DMS79 treated with DMSO at 0.1 percent for 48 hours (cell line): ENCODE data around the gene EEA1.

Source experiments
- DNase-seq: peaks from one replicate; lab custom pipeline; 2025; lab: John Stamatoyannopoulos, UW

Gene EEA1

DNA sequence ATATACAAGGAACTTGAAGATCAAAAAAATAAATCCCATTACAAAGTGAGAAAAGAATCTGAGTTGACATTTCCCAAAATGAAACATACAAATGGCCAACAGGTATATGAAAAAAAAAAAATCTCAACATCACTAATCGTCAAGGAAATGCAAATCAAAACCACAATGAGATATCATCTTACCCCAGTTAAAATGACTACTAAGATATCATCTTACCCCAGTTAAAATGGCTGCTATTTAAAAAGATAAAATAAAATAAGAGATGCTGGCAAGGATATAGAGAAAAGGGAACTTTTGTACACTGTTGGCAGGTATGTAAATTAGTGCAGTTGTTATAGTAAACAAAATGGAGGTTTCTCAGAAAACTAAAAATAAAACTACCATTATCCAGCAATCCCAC, 181.9 kb downstream of the EEA1 start:
- DNase-seq = no peak

DNA sequence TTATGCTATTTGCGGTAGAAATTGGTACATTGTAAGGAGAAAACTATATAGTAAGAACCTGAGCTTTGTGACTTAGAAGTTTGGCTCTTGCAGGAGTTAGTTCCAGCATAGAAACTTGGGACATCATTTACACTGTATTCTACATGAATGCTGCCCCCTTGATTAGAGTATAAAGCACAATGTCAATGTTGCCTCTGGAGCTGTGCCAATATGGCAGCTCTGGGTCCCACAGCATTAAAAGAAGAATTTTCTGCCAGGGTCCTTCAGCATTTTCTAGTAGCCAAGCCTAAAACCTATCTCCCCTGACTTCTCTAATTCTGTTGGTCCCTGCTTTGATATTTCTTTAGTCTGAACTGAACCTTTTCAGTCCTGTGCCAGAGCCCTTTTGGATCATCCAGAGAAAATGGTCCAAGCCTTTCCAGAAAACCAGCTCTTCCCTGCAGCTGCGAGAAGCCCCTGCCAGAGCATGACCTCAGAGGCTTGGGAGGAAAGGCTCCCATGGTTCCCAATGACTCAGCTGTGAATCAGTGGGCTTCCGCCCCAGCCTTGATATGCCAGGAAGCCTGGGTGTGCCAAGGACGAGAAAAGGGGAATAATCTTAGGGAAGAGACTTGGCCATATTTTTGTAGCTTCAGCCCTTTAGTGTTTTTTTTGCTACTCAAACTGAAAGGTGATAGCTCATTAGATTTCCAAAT, 183.1 kb downstream of the EEA1 start:
- no peak for DNase-seq

DNA sequence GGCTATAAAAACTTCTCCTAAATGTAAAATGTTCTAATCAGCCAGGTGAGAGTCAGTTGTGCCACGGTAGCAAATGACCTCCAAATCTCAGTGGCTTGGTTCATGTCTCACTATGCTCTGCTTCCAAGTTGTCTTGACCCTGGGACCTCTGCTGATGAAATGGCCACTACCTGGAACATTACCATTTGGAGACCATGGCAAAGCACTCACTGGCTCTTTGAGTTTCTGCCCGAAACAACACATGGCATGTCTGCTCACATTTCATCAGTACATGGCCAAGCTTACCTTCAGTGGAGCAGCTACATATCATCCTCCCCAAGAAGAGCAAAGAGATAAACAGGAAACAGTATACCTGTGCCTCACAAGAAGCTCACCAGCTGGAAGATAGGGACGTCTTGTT, 186.1 kb downstream of the EEA1 start:
- DNase-seq = no peak

DNA sequence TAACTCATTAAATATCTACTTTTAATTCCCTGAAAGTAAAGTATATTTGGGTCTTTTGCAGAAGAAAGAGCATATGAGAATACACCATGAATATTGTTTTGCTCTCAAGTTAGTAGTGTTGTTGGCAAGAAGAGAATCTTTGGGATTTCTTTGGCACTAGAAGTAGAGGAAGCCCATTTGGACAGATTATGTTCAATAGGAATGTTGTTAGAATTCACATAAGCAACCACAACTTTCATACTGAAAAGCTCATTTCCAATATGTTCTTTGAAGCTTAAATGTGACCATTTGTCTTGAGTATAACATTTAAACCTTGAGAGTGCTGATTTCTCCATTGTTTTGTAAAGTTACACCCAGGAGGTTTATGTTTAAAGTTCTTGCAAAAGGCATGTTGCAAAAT, 188.7 kb downstream of the EEA1 start:
- no peak for DNase-seq

DNA sequence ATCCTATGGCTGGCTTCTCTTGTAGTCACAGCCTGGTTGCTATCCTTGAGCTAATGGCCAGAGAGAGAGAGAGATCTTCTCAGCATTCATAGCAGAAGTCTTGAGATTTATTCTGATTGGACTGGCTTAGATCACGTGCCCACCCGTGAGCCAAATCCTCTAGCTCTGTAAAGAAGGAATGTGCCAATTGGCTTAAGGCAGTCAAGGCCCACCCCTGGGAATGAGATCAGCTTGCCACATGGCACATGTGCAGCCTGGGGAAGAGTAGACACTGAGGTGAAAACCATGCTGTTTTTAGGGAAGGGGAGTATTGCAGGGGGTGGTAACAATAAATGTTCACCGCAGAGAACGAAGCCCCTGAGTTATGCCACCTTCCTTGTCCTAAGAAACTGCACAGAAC, 190.0 kb downstream of the EEA1 start:
- DNase-seq = no peak

DNA sequence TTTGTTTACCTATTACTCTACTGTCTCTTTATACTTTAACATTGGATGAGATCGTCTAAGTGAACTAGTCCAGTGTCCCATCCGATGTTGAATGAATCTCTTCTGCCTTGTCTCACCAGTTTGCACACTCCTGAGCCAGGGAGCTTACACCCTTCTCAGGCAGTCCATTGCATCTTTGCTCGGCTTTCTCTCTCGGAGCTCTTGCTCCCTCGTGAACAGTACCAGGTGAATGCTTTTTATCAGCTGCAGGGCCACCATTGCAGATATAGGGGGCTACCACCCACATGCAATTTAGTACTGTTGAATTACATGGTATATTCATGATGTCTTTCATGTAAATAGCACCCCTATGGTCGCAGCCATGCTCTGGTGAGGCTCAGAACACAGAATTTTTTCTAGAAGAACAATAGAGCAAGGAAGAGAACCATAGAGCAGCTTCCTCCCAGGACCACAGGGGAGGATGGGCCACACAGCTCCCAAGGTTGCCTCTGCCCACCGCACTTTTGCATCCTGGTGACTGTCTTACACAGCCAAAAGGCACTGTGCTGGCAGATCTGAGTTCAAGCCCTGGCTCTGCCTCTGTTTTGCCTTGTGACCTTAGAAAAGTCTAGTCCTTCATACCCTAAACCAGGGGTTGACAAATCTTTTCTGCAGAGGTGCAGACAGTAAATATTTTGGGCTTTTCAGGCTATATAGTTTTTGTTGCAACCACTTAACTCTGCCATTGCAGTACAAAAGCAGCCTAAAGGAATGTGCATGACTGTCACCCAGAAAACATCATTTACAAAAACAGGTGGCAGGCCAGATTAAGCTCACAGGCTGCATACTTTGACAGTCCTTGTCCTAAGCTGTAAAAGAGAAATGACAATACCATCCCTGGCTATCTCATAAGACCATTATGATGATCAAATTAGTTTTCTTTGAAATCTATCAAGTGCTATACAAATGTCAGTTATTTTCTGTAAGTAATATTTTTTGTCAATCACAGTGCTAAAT, 190.9 kb downstream of the EEA1 start:
- DNase-seq = no peak

DNA sequence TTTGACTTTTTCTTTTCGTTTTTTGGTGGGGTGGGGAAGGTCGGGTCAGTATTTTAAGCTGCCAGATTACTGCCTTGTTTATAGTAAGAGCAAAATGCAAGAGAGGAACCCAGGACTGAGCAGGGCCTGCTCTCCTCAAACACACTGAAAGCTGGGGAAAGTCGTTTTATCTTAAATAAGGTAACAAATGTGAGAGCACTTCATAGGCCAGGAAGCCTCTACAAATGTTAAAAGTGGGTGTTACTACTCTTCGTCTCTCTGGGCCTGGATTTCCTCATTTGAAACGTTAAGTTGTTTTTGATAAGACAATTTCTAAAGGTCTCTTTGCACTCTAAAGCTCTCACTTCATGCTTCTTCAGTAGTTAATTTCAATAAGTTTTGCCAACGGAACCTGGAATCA, 192.5 kb downstream of the EEA1 start:
- no peak for DNase-seq

DNA sequence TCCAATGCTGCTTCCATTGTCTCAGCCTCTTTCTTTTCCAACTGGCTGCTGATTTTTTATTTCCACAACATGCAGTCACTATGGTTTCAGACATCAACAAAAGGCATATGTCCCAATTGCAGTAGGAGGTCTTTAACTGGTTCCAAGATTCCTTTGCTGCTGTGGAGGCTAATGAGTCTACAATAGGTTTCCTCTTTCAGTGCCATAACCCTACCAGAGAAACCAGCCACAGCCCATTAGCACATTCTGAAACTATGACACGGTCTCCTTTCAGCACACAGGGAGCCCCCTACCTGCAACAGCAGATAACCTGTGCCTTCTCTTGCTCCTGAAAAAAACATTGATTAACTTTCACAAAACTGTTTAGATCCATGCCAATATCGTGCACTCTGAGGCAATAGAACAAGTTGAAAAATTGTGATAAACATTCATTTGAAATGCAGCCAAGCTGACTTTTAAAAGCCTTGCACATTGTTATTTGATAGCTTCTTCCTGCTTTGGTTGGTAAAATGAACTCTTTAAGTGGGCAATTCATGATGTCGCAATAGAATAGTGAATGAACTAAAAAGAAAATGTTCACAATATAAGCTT, 193.9 kb downstream of the EEA1 start:
- DNase-seq = peak; percentile 83

DNA sequence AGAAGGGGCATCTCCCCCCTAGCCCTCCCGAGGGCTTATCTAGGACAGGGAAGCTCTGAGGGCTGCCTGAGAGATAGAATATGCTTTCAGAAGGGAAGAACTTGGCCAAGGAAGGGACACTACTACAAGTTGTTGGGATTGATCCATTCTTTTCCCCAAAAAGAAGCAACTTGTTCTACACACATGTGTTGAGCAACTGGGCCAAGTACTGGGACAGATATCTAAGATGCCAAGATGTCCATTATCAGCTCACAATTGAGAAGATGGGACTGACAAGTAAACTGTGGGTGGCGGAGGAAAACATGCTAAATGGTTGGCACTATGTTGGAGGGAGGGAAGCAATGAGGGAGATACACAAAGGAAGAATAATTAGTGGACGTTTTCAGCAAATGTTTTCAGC, 195.4 kb downstream of the EEA1 start:
- no peak for DNase-seq

DNA sequence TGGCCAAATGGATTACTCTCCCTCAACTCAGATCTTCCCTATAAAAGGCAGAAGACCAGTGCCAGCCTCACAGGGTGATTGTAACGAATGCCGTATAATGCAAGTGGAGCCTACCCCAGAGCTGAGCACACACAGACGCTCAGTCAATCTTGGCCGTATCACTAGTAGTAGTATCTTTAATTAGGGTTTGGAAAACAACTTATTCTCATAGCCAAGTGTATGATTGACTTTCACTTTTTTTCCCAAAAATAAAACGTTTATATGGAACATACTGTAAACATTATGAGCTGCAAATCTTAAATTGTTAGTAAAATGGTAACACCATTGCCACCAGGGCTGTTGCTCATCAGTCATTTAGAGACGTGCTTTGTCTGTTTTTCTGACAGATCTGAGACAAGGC, 195.9 kb downstream of the EEA1 start:
- DNase-seq = no peak

DNA sequence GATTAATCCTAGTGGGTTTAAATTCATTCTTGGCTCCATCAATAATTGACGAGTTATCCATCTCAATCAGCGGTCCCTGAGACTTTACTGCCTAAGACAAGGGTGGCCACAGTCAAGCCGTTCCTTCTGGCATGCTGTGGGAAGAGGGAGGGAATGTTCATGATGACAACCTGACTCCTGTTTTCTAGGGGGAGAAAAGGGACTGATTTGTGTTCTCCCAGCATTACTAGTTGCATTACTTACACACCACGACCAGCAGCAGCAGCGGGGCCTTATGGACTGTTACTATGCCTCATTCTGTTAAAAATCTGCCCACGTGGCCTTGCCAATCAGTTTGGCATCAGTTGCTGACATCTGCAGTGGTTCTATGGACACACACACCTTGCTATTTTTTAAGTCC, 196.4 kb downstream of the EEA1 start:
- no peak for DNase-seq

DNA sequence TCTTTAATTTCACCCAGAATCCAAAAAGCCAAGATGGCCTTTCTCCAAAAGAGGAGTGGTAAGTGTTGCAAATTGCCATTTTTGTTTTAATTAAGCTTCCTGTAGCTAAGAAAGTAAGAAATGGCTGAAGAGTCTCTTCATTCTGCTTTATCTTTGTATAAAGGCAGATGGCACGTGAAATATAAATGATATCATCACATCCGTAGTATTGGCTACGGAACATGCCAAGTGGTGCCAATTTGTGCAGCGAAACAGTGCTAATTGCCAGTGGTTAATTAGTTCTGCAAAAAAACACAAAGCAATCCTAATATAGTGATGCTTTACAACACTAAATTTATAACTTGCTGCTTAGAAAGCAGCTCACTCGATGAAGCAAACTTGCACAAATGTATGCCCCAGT, 196.9 kb downstream of the EEA1 start:
- DNase-seq = no peak

DNA sequence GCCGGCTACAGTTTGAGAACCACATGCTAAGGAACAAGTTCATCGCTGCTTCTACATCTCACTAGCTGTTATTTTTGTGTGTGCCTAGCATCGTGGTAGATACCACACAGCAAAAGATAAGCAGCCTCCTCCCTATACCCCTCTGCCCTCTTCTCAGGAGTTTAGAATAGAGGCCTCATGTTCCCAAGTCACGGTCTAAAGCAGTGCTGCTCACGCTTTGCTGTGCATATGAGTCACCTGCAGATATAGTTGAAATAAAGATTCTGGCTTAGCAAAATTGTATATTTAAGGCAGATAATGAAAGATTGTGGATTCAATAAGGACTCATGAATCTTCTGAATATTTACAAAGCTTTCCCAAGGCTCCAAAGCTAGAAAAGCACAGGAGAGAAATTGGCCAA, 198.3 kb downstream of the EEA1 start:
- DNase-seq = no peak

DNA sequence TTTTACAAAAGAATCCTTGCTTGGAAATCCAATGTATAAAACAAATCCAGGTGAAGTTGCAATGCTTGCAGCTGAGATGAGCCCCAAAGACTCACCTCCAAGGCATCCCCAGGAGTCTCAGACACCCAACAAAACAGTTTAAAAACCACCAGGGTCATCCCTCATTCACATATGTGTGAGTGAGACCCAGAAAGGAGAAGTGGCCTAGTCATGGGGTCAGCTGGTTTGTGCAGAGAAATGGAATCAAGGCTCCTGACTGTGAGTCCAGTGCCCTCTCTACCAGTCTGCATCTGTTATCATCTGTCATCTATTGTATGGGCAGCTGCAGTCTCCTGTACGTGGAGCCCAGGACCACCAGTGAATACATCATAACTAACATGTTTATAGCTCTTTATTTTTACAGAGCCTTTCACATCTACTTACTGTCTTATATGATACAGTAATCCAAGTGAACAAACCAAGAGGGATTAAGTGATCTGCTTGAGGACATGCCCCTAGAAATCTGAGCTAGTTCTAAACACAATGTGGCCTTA, 199.3 kb downstream of the EEA1 start:
- no peak for DNase-seq

DNA sequence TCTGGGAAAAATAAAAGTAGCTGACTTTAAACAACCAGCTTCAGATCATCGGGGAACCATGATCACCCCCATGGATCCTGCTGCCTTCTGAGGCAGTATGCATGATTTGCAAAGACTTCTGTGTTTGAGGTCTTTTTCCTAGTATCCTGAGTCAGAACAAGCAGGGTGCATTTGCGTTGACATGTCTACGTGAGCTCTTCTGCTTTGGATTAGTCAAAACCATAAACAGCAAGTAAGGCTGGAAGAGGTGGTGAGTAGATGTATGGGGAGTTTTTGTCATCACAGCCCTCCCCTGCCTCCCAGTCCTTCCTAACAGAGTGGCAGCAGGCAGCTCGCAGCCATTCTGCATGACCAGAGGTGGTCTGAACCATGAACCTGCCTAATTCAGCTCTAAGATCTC, 202.2 kb downstream of the EEA1 start:
- no peak for DNase-seq

DNA sequence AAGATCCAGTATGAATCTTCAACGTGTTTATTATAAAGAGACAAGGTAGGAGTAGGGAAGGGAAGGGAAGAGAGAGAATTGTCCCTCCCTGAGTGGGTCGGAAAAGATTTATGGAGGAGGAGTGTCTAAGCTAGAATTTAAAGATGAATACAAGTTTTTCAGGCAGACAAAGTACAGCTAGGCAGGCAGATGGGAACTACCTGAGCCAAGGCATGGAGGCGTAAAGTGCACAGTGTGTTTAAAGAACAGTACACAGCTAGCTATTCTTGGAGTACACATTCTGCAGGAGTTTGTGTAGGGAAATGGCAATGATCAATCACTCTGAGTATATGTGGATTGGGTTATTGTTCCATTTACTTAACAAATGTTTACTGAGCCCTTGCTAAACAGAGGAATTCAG, 206.2 kb downstream of the EEA1 start:
- no peak for DNase-seq

DNA sequence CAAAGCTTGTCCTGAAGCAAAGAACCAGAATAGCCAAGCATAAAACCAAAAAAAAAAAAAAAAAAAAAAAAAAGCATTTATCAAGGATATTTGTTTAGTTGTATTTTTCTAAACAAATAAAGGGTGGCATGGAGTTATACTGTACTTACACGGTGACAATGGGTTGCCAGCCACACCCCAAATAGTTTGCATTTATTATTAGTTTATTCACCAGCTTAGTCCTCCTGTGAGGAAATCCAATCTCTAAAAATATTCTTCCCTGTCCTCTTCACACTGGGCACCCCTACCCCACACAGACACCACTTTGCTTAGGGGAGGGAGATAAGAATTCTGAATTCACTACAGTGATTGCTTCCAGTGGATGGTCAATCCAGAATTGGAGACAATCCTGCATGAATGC, 207.4 kb downstream of the EEA1 start:
- DNase-seq = no peak

DNA sequence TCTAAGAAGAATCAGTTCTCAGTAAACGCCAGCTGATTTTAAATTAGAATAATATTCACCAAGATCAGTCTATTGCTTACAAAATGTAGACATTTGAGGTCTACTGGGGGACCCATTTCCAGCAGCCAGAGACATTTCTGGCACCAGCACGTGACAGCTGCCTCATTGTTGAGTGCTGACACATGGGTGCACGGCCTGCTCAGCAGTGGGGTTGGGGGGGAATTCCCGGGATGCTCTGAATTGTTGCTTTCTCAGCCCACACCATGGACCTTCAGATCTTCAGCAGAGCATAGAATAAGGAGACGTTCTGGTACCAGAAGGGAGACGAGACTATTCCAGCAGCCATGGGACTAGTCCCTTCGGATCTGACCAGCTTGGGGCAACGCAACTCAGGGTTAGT, 208.0 kb downstream of the EEA1 start:
- DNase-seq = no peak
